Measurements from ENCODE around the gene CACNB2. TPM values are rescaled to one million over a fixed set of nuclear protein-coding genes. Genes with fewer than 3 reads are reported as not detected.

The CACNB2 gene
- total RNA-seq, 1 experiment from 2014 or later: not detected

DNA sequence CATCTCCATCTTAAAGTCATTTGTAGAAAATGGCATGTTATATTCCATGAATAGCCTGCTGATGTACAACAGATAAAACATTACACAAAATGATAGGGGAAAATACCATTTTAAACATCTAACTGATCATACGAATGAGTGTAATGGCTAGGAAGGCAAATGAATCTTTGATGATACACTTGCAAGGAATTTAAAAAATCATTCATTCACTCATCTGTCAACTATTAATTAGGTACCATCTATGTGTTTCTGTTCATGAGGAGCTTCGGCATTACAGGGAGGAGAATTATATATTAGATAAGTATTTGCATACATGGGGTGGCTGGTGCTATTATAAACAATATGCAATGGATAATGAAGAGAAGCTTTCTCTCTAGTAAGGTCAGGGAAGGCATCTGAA, 183.7 kb downstream of the CACNB2 start:
- no peaks in the 10 kb centered on the region for H3K4me1 Mint-ChIP-seq (ENCODE audit: low read depth, unreplicated experiment)
- H3K36me3 Mint-ChIP-seq (ENCODE audit: insufficient read depth, unreplicated experiment): no peaks in the 10 kb centered on the region

DNA sequence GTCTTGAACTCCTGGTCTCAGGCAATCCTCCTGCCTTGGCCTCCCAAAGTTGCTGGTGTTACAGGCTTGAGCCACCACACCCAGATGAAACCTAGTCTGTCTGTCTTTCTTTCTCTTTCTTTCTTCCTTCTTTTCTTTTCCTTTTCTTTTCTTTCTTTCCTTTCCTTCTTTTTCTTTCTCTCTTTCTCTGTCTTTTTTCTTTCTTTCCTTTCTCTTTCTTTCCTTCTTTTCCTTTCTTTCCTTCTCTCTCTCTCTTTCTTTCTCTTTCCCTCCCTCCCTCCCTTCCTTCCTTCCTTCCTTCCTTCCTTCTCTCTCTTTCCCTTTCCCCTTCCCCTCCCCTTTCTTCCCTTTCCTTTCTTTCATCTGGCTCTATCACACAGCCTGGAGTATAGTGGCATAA, 185.2 kb downstream of the CACNB2 start:
- BruUV-seq (replicated peaks): no TSS peak
- Mint-ChIP-seq H3K27ac (ENCODE audit: unreplicated experiment) (no peak overlapping the region), H3K9me3 (ENCODE audit: low read depth, unreplicated experiment) (no peaks in the 10 kb centered on the region), H3K4me3 (ENCODE audit: low read depth, unreplicated experiment) (no peak overlapping the region), H3K4me1 (ENCODE audit: low read depth, unreplicated experiment) (no peaks in the 10 kb centered on the region), H3K27me3 (ENCODE audit: unreplicated experiment) (peaks cover 19% of the 10 kb centered on the region), H3K36me3 (ENCODE audit: insufficient read depth, unreplicated experiment) (no peaks in the 10 kb centered on the region)
- intact Hi-C loops (cut with micrococcal nuclease; ENCODE audit: unreplicated experiment): no loop called here
- CTCF ChIA-PET: no interaction called here
- TF ChIP-seq, protein P1, sequence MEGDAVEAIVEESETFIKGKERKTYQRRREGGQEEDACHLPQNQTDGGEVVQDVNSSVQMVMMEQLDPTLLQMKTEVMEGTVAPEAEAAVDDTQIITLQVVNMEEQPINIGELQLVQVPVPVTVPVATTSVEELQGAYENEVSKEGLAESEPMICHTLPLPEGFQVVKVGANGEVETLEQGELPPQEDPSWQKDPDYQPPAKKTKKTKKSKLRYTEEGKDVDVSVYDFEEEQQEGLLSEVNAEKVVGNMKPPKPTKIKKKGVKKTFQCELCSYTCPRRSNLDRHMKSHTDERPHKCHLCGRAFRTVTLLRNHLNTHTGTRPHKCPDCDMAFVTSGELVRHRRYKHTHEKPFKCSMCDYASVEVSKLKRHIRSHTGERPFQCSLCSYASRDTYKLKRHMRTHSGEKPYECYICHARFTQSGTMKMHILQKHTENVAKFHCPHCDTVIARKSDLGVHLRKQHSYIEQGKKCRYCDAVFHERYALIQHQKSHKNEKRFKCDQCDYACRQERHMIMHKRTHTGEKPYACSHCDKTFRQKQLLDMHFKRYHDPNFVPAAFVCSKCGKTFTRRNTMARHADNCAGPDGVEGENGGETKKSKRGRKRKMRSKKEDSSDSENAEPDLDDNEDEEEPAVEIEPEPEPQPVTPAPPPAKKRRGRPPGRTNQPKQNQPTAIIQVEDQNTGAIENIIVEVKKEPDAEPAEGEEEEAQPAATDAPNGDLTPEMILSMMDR (IDR thresholded peaks at IDR 0.05; ENCODE audit: unreplicated experiment): no peak
- DNase-seq: no peak

More for the DNA sequence above, 183.7 kb downstream of the CACNB2 start:
- Mint-ChIP-seq H3K27me3 (ENCODE audit: unreplicated experiment) (peaks cover 19% of the 10 kb centered on the region), H3K27ac (ENCODE audit: unreplicated experiment) (no peak overlapping the region), H3K4me3 (ENCODE audit: low read depth, unreplicated experiment) (no peak overlapping the region), H3K9me3 (ENCODE audit: low read depth, unreplicated experiment) (no peaks in the 10 kb centered on the region)
- no TSS peak for BruUV-seq (replicated peaks)
- TF ChIP-seq, protein P1 (IDR thresholded peaks at IDR 0.05; ENCODE audit: unreplicated experiment): no peak
- intact Hi-C loops (cut with micrococcal nuclease; ENCODE audit: unreplicated experiment): no loop called here
- DNase-seq: no peak
- CTCF ChIA-PET: no interaction called here

DNA sequence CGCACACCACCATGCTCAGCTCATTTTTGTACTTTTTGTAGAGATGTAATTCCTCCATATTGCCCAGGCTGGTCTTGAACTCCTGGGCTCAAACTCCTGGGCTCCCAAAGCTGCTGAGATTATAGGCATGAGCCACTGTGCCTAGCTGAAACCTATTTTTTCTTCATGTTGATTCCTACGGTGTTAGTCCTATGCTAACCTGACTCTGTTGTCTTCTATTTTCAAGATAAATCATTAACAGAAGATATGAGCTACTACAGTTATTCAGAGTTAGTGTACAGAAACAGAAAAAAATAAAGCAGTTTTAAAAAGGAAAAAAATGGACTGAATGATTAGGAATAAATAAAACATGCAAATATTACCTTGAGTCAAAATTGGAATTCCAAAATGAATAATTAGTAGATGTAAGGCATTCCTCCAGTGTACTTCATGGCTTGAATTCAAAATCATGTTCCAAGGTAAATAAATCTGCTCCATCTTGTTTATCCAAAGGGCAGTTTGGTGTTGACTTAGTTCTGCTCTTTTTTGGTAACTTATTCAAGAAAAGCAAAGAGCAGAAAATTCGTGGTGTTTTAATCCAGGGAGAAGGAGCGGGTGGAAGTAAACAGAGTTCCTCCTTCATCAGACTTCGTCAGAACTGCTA, 185.8 kb downstream of the CACNB2 start:
- intact Hi-C loops (cut with micrococcal nuclease; ENCODE audit: unreplicated experiment): no loop called here
- Mint-ChIP-seq H3K4me1 (ENCODE audit: low read depth, unreplicated experiment) (no peaks in the 10 kb centered on the region), H3K4me3 (ENCODE audit: low read depth, unreplicated experiment) (no peak overlapping the region), H3K9me3 (ENCODE audit: low read depth, unreplicated experiment) (no peaks in the 10 kb centered on the region), H3K27me3 (ENCODE audit: unreplicated experiment) (peaks cover 19% of the 10 kb centered on the region), H3K27ac (ENCODE audit: unreplicated experiment) (no peak overlapping the region), H3K36me3 (ENCODE audit: insufficient read depth, unreplicated experiment) (no peaks in the 10 kb centered on the region)
- no peak for DNase-seq
- CTCF ChIA-PET: no interaction called here
- BruUV-seq (replicated peaks): no TSS peak
- TF ChIP-seq, protein P1 (IDR thresholded peaks at IDR 0.05; ENCODE audit: unreplicated experiment): no peak

DNA sequence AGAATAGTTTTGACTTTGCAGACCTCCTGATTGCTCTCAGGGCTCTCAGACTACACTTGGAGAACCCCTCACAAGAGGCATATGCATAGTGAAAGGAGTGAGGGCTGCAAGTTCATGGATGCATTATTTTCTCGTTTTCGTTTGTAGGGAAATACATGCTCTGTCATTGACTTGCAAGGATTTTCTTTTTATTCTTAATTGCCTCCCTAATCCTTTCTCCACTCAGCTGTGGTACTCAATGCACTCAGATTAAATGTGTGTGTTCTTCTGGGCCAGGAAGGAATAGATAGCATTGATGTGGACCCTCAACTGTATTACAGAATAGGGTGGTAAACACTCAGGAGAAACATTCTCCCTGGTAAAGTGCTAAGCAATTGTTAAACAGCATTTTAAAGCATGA, 188.7 kb downstream of the CACNB2 start:
- BruUV-seq (replicated peaks): no TSS peak

More for the DNA sequence above, 188.7 kb downstream of the CACNB2 start:
- no peaks in the 10 kb centered on the region for H3K36me3 Mint-ChIP-seq (ENCODE audit: insufficient read depth, unreplicated experiment)
- TF ChIP-seq, protein P1 (IDR thresholded peaks at IDR 0.05; ENCODE audit: unreplicated experiment): no peak
- H3K9me3 Mint-ChIP-seq (ENCODE audit: low read depth, unreplicated experiment): no peaks in the 10 kb centered on the region
- H3K27ac Mint-ChIP-seq (ENCODE audit: unreplicated experiment): no peak overlapping the region
- CTCF ChIA-PET: no interaction called here
- no peak for DNase-seq
- no peak overlapping the region for H3K4me3 Mint-ChIP-seq (ENCODE audit: low read depth, unreplicated experiment)
- intact Hi-C loops (cut with micrococcal nuclease; ENCODE audit: unreplicated experiment): no loop called here
- H3K4me1 Mint-ChIP-seq (ENCODE audit: low read depth, unreplicated experiment): no peaks in the 10 kb centered on the region
- peaks cover 19% of the 10 kb centered on the region for H3K27me3 Mint-ChIP-seq (ENCODE audit: unreplicated experiment)

Measured in Calu3 (cell line).